Activated CD4-positive, CD25-positive, alpha-beta regulatory T cell treated with anti-CD3 and anti-CD28 coated beads, Interleukin-2, amount 50 U/mL, for 16 hours (primary cell): ENCODE data around the gene MAP3K10.

Experiments
- DNase-seq: peaks from one replicate; pipeline ENCODE4 v3.0.0-alpha.2; 2020; ENCODE audit warnings: low read depth, low spot score

Gene MAP3K10

DNA sequence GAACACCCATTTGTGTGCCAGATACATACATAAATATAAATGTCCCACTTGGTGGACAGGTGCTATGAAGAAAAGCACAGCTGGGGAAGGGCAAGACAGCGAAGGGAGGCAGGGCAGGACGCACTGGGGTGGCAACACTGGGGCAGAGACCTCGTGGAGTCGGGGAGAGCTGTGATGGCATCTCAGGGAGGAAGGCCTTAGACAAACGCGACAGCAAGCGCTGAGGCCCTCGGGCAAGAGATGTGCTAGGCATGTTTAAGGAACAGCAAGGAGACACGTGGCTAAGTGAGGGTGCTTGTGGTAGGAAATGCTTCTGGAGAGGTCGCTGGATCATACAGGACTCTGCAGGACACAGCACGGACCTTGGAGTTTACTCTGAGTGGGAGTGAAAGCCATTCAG lies 58.6 kb downstream of the MAP3K10 start:
- no peak for DNase-seq

GRCh38 chr19:40251244-40251643 lies 60.0 kb downstream of the MAP3K10 start:
- DNase-seq, result no peak

GRCh38 chr19:40251991-40252390 lies 60.8 kb downstream of the MAP3K10 start:
- DNase-seq, result no peak

GRCh38 chr19:40252395-40252794 lies 61.2 kb downstream of the MAP3K10 start:
- DNase-seq, result no peak

DNA sequence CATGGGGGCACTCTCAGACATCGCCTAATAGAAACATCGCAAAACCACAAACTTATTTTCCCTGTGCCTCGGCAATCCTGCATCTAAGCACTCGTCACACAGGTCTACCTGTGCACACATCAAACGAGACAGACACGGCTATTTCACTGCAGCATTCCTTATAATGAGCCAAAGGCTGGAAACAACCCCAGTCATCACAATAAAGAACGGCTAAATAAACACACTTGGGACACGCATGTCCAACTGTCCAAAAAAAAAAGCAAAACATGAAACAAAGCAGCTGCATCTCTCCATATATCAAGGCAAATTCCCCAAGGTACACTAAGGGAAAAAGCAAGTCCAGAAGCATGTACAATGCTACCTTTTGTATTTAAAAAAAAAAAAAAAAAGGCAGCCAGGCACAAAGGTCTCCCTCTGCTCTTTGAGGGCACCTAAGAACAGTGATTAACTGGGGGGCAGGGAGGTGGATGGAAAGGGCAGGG lies 62.4 kb downstream of the MAP3K10 start:
- no peak for DNase-seq

GRCh38 chr19:40254714-40255418 lies 63.6 kb downstream of the MAP3K10 start:
- no peak for DNase-seq

DNA sequence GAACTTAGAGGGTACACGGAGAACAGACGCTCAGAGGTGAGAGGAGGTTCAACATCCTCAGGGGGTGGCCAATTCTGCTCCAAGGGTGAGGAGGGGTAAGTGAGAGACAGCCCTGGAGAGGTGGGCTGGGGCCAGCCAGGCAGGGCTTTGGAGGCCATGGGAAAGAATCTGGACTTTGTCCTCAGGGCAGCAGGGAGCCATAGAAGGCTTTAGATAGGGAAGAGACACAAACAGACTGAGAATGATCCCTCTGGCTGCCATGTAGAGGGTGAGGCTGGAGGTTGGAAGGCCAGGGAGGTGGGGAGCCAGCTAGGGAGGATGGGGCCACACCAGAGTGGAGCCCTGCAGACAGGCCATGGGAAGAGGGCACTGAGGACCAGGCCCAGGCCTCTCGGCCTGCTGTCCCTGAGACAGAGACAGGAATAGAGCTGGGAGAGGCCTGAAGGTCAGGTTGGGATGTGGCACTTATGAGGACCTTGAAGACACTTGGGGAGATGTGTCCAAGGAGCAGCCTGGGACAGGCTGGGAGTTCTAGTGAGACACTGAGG lies 64.5 kb downstream of the MAP3K10 start:
- DNase-seq, result no peak

GRCh38 chr19:40256512-40256911 lies 65.3 kb downstream of the MAP3K10 start:
- DNase-seq, result no peak

GRCh38 chr19:40257096-40257517 lies 65.9 kb downstream of the MAP3K10 start:
- no peak for DNase-seq

DNA sequence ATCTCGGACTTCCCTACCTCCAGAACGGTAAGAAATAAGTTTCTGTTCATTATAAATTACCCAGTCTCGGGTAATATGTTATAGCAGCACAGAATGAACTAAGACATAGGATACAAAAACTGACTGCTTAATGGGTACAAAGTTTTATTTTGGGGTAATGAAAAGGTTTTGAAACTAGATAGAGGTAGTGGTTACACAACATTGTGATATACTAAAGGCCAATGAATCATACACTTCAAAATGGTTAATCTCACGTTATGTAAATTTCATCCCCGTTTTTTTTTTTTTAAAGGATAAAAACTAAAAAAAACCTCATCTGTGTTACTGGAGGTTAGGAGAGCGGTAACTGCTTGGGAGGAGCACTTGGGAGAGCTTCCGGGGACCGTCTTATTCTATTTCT lies 70.4 kb downstream of the MAP3K10 start:
- DNase-seq, result no peak

GRCh38 chr19:40262422-40262821 lies 71.2 kb downstream of the MAP3K10 start:
- DNase-seq, result no peak

- no peak for DNase-seq
Measured at GRCh38 chr19:40263440-40264313, 72.5 kb downstream of the MAP3K10 start.

- DNase-seq, result no peak
Measured at GRCh38 chr19:40264314-40265054, 73.3 kb downstream of the MAP3K10 start.
